GM21717 (cell line): ENCODE data around the gene TELO2.
"Not testable (repeated sequence)": the region's sequence is repeated elsewhere in the genome, so short reads cannot be mapped to it uniquely, and the experiment has no call there.

Source experiments
- ATAC-seq: cut with Tn5 transposase; IDR thresholded peaks from one replicate; pipeline ENCODE4 v1.9.1; 2021; ENCODE audit warnings: mild to moderate bottlenecking, moderate library complexity; ENCODE audit not compliant: unreplicated experiment

TELO2 gene

GRCh38 chr16:1457489-1458245, 35.5 kb upstream of the TELO2 start:
- ATAC-seq, result no peak

- ATAC-seq, result no peak
Measured at GRCh38 chr16:1458336-1458976, 34.7 kb upstream of the TELO2 start.

GRCh38 chr16:1458977-1459341, 34.2 kb upstream of the TELO2 start:
- no peak for ATAC-seq

- ATAC-seq, result no peak
Measured at GRCh38 chr16:1459967-1460366, 33.2 kb upstream of the TELO2 start.

- ATAC-seq, result no peak
Measured at GRCh38 chr16:1460602-1461138, 32.5 kb upstream of the TELO2 start.

- ATAC-seq, result no peak
Measured at GRCh38 chr16:1461146-1461545, 32.0 kb upstream of the TELO2 start.

GRCh38 chr16:1464196-1464893, 28.8 kb upstream of the TELO2 start:
- no peak for ATAC-seq

GRCh38 chr16:1464894-1465566, 28.1 kb upstream of the TELO2 start:
- no peak for ATAC-seq

GRCh38 chr16:1465567-1465915, 27.6 kb upstream of the TELO2 start:
- no peak for ATAC-seq

- ATAC-seq, result no peak
Measured at GRCh38 chr16:1466054-1466453, 27.1 kb upstream of the TELO2 start.

- no peak for ATAC-seq
Measured at GRCh38 chr16:1466968-1467521, 26.1 kb upstream of the TELO2 start.

GRCh38 chr16:1468426-1468810, 24.7 kb upstream of the TELO2 start:
- ATAC-seq, result no peak

GRCh38 chr16:1469141-1469540, 24.0 kb upstream of the TELO2 start:
- ATAC-seq, result not testable (repeated sequence)

- no peak for ATAC-seq
Measured at GRCh38 chr16:1469693-1470201, 23.4 kb upstream of the TELO2 start.

- ATAC-seq, result no peak
Measured at GRCh38 chr16:1470481-1471251, 22.5 kb upstream of the TELO2 start.

- ATAC-seq, result no peak
Measured at GRCh38 chr16:1471569-1472194, 21.5 kb upstream of the TELO2 start.

- ATAC-seq, result no peak
Measured at GRCh38 chr16:1472974-1473373, 20.2 kb upstream of the TELO2 start.

GRCh38 chr16:1474082-1474795, 18.9 kb upstream of the TELO2 start:
- peak; percentile 12 for ATAC-seq
